Pancreas (tissue), 10 donors: Measurements from ENCODE around the gene STEEP1. TPM values are rescaled to one million over a fixed set of nuclear protein-coding genes. Genes with fewer than 3 reads are reported as not detected.
"Not testable (repeated sequence)": the region's sequence is repeated elsewhere in the genome, so short reads cannot be mapped to it uniquely, and the experiment has no call there.

Experiments used
- ATAC-seq, 4 donors: fragments of 200-7000 bp; cut with Tn5 transposase; one replicate each; pipeline versions ENCODE4 v1.8.0 to v1.9.1; 2020; ENCODE audit warnings: mild to moderate bottlenecking in 4 of 4, moderate library complexity in 4 of 4
- DNase-seq, 6 donors: peaks; one replicate each; pipeline ENCODE4 v3.0.0-alpha.2; 2020
- FAIRE-seq: peaks from 2 replicates; lab custom pipeline; 2012; peaks lifted over from hg19 to GRCh38; lab: Jason Lieb, UNC
- H3K27ac ChIP-seq, 4 donors: fragments of 200-600 bp; sonication (generic); 1 replicate in 3 of 4; 2 replicates in 1 of 4; pipeline versions ENCODE4 v1.5.0 to v1.8.0; 2020
- H3K27me3 ChIP-seq, 4 donors: fragments of 200-600 bp; one replicate each; pipeline ENCODE4 v1.8.0; 2021
- H3K36me3 ChIP-seq, 3 donors: fragments of 200-600 bp; sonication (generic) in 1 of 3; one replicate each; pipeline versions ENCODE4 v1.5.0 to v1.8.0; 2020 to 2021
- H3K4me1 ChIP-seq, 3 donors: fragments of 200-600 bp; one replicate each; pipeline ENCODE4 v1.8.0; 2021
- H3K4me3 ChIP-seq, 4 donors: fragments of 200-600 bp; sonication (generic) in 2 of 4; one replicate each; pipeline versions ENCODE4 v1.5.0 to v1.8.0; 2020 to 2021
- H3K9me3 ChIP-seq, 4 donors: fragments of 200-600 bp; one replicate each; pipeline ENCODE4 v1.8.0; 2021
- CTCF ChIP-seq, 4 donors: fragments of 200-600 bp; sonication (generic) in 3 of 4; IDR thresholded peaks; one replicate each; pipeline versions ENCODE4 v1.5.0 to v1.8.0; 2021; ENCODE audit warnings: antibody characterized with exemption in 4 of 4
- WGBS, 2 donors: extraction: QIAGEN DNeasy Blood & Tissue Kit; methylation state at CpG; one replicate each; pipeline ENCODE4 v1.1.7; 2013; 5-methylcytosine and 5-hydroxymethylcytosine counted together
- intact Hi-C, 3 donors: fragments of 100-400 bp; cut with DNase I; formaldehyde crosslinking; loops; one replicate each; pipeline versions ENCODE4 v1.11.1 to v1.14.2; 2022
- polyA plus RNA-seq, 2 donors: library from polyadenylated mRNA; stranded (reverse); fragments of 200-250 nt; gene quantifications; one replicate each; pipeline ENCODE4 v1.2.3, GENCODE V29; 2013
- total RNA-seq, 6 donors: library from RNA; stranded (reverse); fragmentation: NEBNext Ultra II Directional in 4 of 6; extraction: Animal tissue kit (Norgen Biotek cat#: 25700) in 4 of 6; gene quantifications; one replicate each; pipeline versions ENCODE4 v1.2.1 to v1.2.4, GENCODE V29; 2021 to 2023
- donor health status: healthy with polysubstance abuse.
- donor health status: DM: no; HTN: no; CAD: no; lungs with moderate emphysema.
- donor health status: DM: no; HTN: no; CAD: no.
- donor health status: control.
- donor health status: control.
- donor health status: Bipolar disorder and iron deficiency.
- donor health status: DM: yes; HTN: yes; CAD: no.
- donor health status: DM: no; HTN: no; CAD: no.
- donor health status: DM: no; HTN: no; CAD: no.
- donor health status: DM: yes; HTN: yes; CAD: no.

STEEP1 gene
- total and polyA plus RNA-seq, 8 donors: 5.2 to 15.0 (median 7.7) TPM

GRCh38 chrX:119505945-119506344 is 59.3 kb downstream of the STEEP1 start:
- Histone ChIP-seq H3K9me3 (no peaks in the 10 kb centered on the region), H3K27ac (no peak overlapping the region), H3K4me1 (peaks cover 0 to 6% (median 3%) of the 10 kb centered on the region in 3 donors), H3K36me3 (no peaks in the 10 kb centered on the region), H3K4me3 (no peak overlapping the region), H3K27me3 (no peaks in the 10 kb centered on the region)
- peak; percentile 13 for FAIRE-seq
- intact Hi-C loops: no loop called here
- TF ChIP-seq CTCF (IDR thresholded peaks at IDR 0.05): no peak
- ATAC-seq: peak in 1 of 4 donors; percentile 19
- DNase-seq: no peak
- WGBS, 2 donors: 18 to 20% methylated on average over 4 of the region's 4 CpGs

DNA sequence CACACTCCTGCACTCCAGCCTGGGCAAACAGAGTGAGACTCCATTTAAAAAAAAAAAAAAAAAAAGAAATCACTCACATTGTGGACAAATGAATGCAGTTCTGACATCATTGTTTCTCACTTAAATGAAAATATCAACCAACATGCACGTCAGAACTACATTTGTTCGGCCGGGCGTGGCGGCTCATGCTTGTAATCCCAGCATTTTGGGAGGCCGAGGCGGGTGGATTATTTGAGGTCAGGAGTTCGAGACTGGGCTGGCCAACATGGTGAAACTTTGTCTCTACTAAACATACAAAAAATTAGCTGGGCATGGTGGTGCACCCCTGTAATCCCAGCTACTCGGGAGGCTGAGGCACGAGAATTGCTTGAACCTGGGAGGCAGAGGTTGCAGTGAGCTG is 60.1 kb downstream of the STEEP1 start:
- ATAC-seq, intact Hi-C loops, FAIRE-seq: not testable (repeated sequence)

GRCh38 chrX:119503484-119503861 is 61.7 kb downstream of the STEEP1 start:
- TF ChIP-seq CTCF (IDR thresholded peaks at IDR 0.05): no peak
- peak; percentile 68 to 80 (median 76) for ATAC-seq
- FAIRE-seq: no peak
- intact Hi-C loops: no loop called here
- Histone ChIP-seq H3K27ac (peak overlapping the region; percentile 50 to 76 (median 64)), H3K27me3 (no peaks in the 10 kb centered on the region), H3K4me3 (no peak overlapping the region), H3K9me3 (no peaks in the 10 kb centered on the region), H3K36me3 (no peaks in the 10 kb centered on the region), H3K4me1 (peaks cover 0 to 6% (median 3%) of the 10 kb centered on the region in 3 donors)
- DNase-seq: peak in 4 of 6 donors; percentile 43 to 67 (median 53)
- whole genome bisulfite sequencing, 2 donors: 8 to 54% methylated on average over 2 of the region's 2 CpGs

More for the DNA sequence above, 60.1 kb downstream of the STEEP1 start:
- H3K4me1 ChIP-seq, H3K9me3 ChIP-seq, H3K27me3 ChIP-seq, H3K4me3 ChIP-seq, DNase-seq, H3K36me3 ChIP-seq, H3K27ac ChIP-seq: not testable (repeated sequence)
- WGBS, 2 donors: 89 to 92% methylated on average over 10 of the region's 10 CpGs

DNA sequence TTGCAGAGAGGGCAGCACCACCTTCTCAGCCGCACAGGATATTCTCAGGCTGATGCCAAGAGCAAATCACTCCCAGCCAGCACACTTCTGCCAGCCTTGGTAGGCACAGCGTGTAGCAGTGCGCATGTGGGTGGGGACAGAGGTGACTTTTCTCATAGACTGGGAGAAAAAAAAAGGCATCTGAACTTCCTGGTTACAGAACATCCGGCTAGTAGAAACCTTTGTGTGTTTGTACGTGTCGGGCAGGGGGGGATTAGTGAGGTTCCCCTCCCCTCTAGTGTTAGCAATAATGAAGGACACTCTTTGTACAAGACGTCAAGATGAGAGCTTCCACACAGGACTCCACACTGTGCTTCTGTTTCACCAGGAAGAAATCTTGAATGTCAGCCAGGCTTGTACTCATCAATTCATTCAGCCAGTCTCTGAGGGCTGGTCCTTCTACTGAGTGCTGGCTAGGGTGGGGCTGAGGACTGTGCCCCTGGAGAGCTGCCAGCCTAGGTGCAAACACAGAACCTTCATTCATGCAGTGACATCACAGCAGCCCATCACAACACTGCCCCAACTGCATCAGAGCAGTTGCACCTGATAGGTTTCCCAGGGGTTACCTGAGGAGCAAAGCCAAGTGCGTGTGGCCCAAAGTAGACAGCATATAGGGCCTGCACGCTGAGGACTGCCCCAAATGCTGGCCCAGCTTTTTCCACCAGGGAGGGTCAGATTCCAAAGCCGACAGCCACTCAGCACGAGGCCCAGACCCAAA is 62.3 kb downstream of the STEEP1 start:
- H3K27ac ChIP-seq: peak overlapping the region; percentile 50 to 76 (median 64)
- ATAC-seq: peak; percentile 76 to 82 (median 80)
- no peak for FAIRE-seq

More for the DNA sequence above, 62.3 kb downstream of the STEEP1 start:
- intact Hi-C loops: no loop called here
- Histone ChIP-seq H3K27me3 (no peaks in the 10 kb centered on the region), H3K4me1 (peaks cover 0 to 6% (median 3%) of the 10 kb centered on the region in 3 donors), H3K4me3 (no peak overlapping the region), H3K36me3 (no peaks in the 10 kb centered on the region), H3K9me3 (no peaks in the 10 kb centered on the region)
- 11 to 42% methylated on average over 11 of the region's 11 CpGs for whole genome bisulfite sequencing, 2 donors
- no peak for TF ChIP-seq CTCF (IDR thresholded peaks at IDR 0.05)
- peak in 5 of 6 donors; percentile 49 to 70 (median 65) for DNase-seq
